ENCODE data around the gene SLC44A2.
"Not testable (repeated sequence)": the region's sequence is repeated elsewhere in the genome, so short reads cannot be mapped to it uniquely, and the experiment has no call there.

The SLC44A2 gene

DNA sequence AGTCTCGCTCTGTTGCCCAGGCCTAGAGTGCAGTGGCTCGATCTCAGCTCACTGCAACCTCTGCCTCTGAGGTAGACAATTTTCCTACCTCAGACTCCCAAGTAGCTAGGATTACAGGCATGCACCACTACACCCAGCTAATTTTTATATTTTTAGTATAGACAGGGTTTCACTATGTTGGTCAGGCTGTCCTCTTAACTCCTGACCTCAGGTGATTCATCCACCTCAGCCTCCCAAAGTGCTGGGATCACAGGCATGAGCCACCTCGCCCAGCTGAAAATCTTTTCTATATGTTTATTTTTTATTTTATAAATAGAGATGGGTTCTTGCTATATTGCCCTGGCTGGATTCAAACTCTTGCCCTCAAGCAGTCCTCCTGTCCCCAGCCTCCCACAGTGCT is 46.6 kb downstream of the SLC44A2 start:
- DNase-seq (ENCODE audit: low read depth); H3K27me3 ChIP-seq (replicated peaks; ENCODE audit: control insufficient read depth, insufficient read depth, low read length); H3K9me3 ChIP-seq (ENCODE audit: control insufficient read depth, low read length); H3K9ac ChIP-seq (ENCODE audit: low read length); H3K4me3 ChIP-seq (ENCODE audit: low read length): not testable (repeated sequence)
- Histone ChIP-seq H3K36me3 (ENCODE audit: control insufficient read depth, insufficient read depth, low read length, severe bottlenecking) (peaks cover 37% of the 10 kb centered on the region), H3K4me1 (ENCODE audit: control insufficient read depth, insufficient read depth, low read length) (peaks cover 23% of the 10 kb centered on the region)

DNA sequence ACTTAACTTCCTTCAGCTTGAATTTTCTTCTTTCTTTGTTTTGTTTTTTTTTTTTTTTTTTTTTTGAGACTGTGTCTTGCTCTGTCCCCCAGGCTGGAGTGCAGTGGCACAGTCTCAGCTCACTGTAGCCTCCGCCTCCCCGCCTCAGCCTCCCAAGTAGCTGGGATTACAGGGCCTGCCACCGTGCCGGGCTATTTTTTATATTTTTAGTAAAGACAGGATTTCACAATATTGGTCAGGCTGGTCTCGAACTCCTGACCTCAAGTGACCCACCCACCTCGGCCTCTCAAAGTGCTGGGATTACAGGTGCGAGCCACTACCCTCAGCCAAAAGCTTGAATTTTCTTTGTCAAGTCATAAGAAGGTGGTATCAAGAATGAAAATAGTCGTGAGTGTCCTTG is 49.9 kb downstream of the SLC44A2 start:
- not testable (repeated sequence) for H3K4me3 ChIP-seq (ENCODE audit: low read length); H3K9me3 ChIP-seq (ENCODE audit: control insufficient read depth, low read length); H3K27me3 ChIP-seq (replicated peaks; ENCODE audit: control insufficient read depth, insufficient read depth, low read length); DNase-seq (ENCODE audit: low read depth); H3K9ac ChIP-seq (ENCODE audit: low read length)
- peaks cover 61% of the 10 kb centered on the region for H3K36me3 ChIP-seq (ENCODE audit: control insufficient read depth, insufficient read depth, low read length, severe bottlenecking)
- H3K4me1 ChIP-seq (ENCODE audit: control insufficient read depth, insufficient read depth, low read length), result peaks cover 15% of the 10 kb centered on the region

DNA sequence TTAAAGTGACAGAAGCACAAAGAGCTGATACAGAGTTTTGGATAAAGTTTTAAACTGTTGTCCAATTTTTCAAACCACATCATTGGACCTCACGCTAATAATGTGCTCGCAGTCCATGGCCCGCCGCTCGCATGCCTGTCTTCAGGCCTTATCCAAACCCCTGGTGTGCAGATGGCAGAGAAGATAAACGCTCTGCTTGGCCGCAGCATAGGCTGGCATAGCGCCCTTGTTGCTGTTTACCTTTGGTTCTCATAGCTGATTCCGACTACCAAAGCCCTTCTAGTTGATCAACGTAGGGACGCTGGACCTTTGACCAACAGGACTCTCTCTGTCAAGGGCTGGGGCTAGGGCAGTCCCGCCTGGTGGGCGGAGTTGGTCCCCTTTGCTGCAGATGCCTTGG is 52.4 kb downstream of the SLC44A2 start:
- DNase-seq (ENCODE audit: low read depth), result no peak
- H3K9me3 ChIP-seq (ENCODE audit: control insufficient read depth, low read length), result no peaks in the 10 kb centered on the region
- no peak overlapping the region for H3K4me3 ChIP-seq (ENCODE audit: low read length)
- H3K9ac ChIP-seq (ENCODE audit: low read length), result no peak overlapping the region
- peaks cover 76% of the 10 kb centered on the region for H3K36me3 ChIP-seq (ENCODE audit: control insufficient read depth, insufficient read depth, low read length, severe bottlenecking)
- H3K4me1 ChIP-seq (ENCODE audit: control insufficient read depth, insufficient read depth, low read length), result peaks cover 3% of the 10 kb centered on the region
- H3K27me3 ChIP-seq (replicated peaks; ENCODE audit: control insufficient read depth, insufficient read depth, low read length), result no peaks in the 10 kb centered on the region

DNA sequence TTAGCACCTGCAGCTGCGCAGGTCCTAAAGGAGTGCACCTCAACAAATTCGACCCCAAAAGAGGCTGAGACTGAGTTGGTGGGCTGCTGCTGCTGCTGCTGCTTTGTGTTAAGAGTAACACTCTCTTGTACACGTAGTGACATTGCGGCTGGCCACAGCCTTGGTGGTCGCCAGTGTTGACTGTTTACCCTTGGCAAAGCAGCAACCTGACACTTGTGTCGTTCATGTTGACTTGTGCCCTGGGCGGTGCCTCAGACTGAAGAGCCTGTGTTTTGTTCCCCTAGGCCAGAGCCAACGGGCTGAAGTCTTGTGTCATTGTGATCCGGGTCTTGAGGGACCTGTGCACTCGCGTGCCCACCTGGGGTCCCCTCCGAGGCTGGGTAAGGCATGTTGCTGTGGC is 53.5 kb downstream of the SLC44A2 start:
- no peak overlapping the region for H3K9ac ChIP-seq (ENCODE audit: low read length)
- H3K27me3 ChIP-seq (replicated peaks; ENCODE audit: control insufficient read depth, insufficient read depth, low read length), result no peaks in the 10 kb centered on the region
- H3K9me3 ChIP-seq (ENCODE audit: control insufficient read depth, low read length), result no peaks in the 10 kb centered on the region
- no peaks in the 10 kb centered on the region for H3K4me1 ChIP-seq (ENCODE audit: control insufficient read depth, insufficient read depth, low read length)
- no peak for DNase-seq (ENCODE audit: low read depth)
- peaks cover 79% of the 10 kb centered on the region for H3K36me3 ChIP-seq (ENCODE audit: control insufficient read depth, insufficient read depth, low read length, severe bottlenecking)
- no peak overlapping the region for H3K4me3 ChIP-seq (ENCODE audit: low read length)

DNA sequence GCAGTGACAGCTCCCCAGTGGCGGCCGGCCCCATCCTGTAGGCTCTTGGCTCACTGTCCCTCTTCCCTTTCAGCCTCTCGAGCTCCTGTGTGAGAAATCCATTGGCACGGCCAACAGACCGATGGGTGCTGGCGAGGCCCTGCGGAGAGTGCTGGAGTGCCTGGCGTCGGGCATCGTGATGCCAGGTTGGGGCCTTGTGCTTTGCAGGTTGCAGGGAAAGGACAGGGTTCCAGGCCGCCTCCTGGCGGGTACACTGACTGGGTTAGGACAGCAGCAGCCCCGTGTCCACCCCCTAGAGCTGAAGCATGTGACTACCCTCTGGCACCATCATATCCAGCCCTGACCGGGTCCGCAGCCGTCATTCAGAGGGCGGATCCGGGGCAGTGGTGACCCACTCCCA is 54.4 kb downstream of the SLC44A2 start:
- peaks cover 88% of the 10 kb centered on the region for H3K36me3 ChIP-seq (ENCODE audit: control insufficient read depth, insufficient read depth, low read length, severe bottlenecking)
- H3K4me3 ChIP-seq (ENCODE audit: low read length), result no peak overlapping the region
- no peak for DNase-seq (ENCODE audit: low read depth)

DNA sequence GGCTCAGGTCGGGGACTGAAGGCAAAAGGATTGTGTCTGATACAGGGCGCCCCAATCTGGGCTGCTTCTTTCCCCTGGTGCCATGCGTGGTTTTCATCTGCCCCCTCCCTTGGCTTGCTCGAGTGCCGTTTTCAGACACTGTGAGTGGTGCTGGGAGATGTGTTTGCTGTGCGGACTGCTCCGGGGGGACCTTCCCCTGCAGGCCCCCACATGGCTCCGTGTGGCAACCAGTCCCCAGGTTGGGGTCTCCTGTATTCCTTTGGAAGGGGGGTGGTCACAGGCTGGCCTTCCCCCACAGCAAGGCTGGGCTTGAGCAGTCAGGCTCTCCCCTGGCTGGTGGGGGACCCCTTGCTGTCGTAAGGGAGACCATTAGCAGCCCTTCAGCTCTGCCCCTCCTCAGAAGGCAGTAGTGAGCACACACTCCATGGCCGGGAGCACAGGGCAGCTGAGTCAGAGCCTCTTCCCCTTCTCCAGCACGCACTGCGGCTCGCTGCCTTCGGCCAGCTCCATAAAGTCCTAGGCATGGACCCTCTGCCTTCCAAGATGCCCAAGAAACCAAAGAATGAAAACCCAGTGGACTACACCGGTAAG is 55.3 kb downstream of the SLC44A2 start:
- Histone ChIP-seq H3K4me3 (ENCODE audit: low read length) (no peak overlapping the region), H3K36me3 (ENCODE audit: control insufficient read depth, insufficient read depth, low read length, severe bottlenecking) (peaks cover 93% of the 10 kb centered on the region), H3K9me3 (ENCODE audit: control insufficient read depth, low read length) (no peaks in the 10 kb centered on the region), H3K4me1 (ENCODE audit: control insufficient read depth, insufficient read depth, low read length) (no peaks in the 10 kb centered on the region), H3K27me3 (replicated peaks; ENCODE audit: control insufficient read depth, insufficient read depth, low read length) (no peaks in the 10 kb centered on the region), H3K9ac (ENCODE audit: low read length) (no peak overlapping the region)
- no peak for DNase-seq (ENCODE audit: low read depth)

More for the DNA sequence above, 54.4 kb downstream of the SLC44A2 start:
- no peaks in the 10 kb centered on the region for H3K9me3 ChIP-seq (ENCODE audit: control insufficient read depth, low read length)
- H3K4me1 ChIP-seq (ENCODE audit: control insufficient read depth, insufficient read depth, low read length), result no peaks in the 10 kb centered on the region
- no peak overlapping the region for H3K9ac ChIP-seq (ENCODE audit: low read length)
- no peaks in the 10 kb centered on the region for H3K27me3 ChIP-seq (replicated peaks; ENCODE audit: control insufficient read depth, insufficient read depth, low read length)

DNA sequence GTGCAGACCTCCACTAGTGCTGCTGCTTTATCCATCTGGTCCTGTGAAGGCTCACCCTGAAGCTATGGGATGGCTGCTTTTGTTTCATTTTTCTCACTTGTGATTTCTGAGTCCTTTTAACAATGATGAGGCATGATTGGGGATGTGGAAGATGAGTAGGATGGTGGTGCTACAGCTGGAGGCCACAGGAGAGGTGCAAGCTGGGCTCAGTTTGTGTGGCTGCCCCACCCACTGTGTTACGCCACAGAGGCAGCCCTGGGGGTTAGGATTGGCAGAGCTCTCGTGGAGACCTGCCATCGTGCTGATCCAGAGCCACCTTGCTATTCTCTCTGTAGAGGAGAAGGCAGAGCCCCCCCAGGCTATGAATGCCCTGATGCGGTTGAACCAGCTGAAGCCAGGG is 56.3 kb downstream of the SLC44A2 start:
- no peaks in the 10 kb centered on the region for H3K9me3 ChIP-seq (ENCODE audit: control insufficient read depth, low read length)
- H3K27me3 ChIP-seq (replicated peaks; ENCODE audit: control insufficient read depth, insufficient read depth, low read length), result no peaks in the 10 kb centered on the region
- H3K4me1 ChIP-seq (ENCODE audit: control insufficient read depth, insufficient read depth, low read length), result peaks cover 4% of the 10 kb centered on the region
- H3K36me3 ChIP-seq (ENCODE audit: control insufficient read depth, insufficient read depth, low read length, severe bottlenecking), result peaks cover 97% of the 10 kb centered on the region
- no peak overlapping the region for H3K4me3 ChIP-seq (ENCODE audit: low read length)
- H3K9ac ChIP-seq (ENCODE audit: low read length), result no peak overlapping the region
- DNase-seq (ENCODE audit: low read depth), result no peak

DNA sequence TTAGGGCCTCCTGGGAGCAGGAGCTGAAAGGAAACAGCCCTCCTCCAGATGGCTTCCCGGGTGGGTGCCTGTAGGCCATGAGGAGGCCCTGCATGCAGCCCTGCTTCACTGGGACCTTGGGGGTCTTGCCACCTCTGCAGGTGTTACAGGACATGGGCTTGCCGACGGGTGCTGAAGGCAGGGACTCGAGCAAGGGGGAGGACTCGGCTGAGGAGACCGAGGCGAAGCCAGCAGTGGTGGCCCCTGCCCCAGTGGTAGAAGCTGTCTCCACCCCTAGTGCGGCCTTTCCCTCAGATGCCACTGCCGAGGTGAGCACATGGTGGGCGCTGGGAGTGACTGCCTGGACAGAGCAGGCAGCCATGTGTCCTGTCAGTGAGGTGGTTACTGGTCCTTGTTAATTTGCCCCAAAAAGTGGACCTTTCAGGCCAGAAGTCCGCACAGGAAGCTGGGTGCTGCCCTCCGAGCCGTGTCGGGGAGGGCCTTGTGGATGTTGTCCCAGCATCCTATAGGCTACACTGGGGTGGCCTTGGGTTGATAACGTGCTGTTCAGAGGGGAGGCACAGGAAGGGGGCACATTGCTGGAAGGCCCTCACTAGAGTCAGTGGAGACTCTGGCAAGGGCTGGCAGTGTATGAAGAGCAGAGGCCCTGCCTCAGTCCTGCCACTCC is 57.2 kb downstream of the SLC44A2 start:
- no peak for DNase-seq (ENCODE audit: low read depth)
- Histone ChIP-seq H3K27me3 (replicated peaks; ENCODE audit: control insufficient read depth, insufficient read depth, low read length) (no peaks in the 10 kb centered on the region), H3K4me3 (ENCODE audit: low read length) (no peak overlapping the region), H3K36me3 (ENCODE audit: control insufficient read depth, insufficient read depth, low read length, severe bottlenecking) (peaks cover 94% of the 10 kb centered on the region), H3K4me1 (ENCODE audit: control insufficient read depth, insufficient read depth, low read length) (peaks cover 6% of the 10 kb centered on the region), H3K9ac (ENCODE audit: low read length) (no peak overlapping the region), H3K9me3 (ENCODE audit: control insufficient read depth, low read length) (no peaks in the 10 kb centered on the region)

DNA sequence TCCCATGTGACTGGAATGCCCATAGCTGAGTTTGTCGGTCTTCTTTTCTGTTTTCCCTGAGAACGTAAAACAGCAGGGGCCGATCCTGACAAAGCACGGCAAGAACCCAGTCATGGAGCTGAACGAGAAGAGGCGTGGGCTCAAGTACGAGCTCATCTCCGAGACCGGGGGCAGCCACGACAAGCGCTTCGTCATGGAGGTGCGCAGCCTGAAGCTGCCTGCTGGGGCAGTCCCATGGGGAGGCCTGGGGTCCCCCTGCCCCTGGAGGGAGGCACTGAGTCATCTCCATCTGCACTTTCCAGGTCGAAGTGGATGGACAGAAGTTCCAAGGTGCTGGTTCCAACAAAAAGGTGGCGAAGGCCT is 57.7 kb downstream of the SLC44A2 start:
- H3K27me3 ChIP-seq (replicated peaks; ENCODE audit: control insufficient read depth, insufficient read depth, low read length), result no peaks in the 10 kb centered on the region
- no peak overlapping the region for H3K9ac ChIP-seq (ENCODE audit: low read length)
- peaks cover 94% of the 10 kb centered on the region for H3K36me3 ChIP-seq (ENCODE audit: control insufficient read depth, insufficient read depth, low read length, severe bottlenecking)
- DNase-seq (ENCODE audit: low read depth), result no peak
- H3K4me1 ChIP-seq (ENCODE audit: control insufficient read depth, insufficient read depth, low read length), result peaks cover 6% of the 10 kb centered on the region
- H3K4me3 ChIP-seq (ENCODE audit: low read length), result no peak overlapping the region
- no peaks in the 10 kb centered on the region for H3K9me3 ChIP-seq (ENCODE audit: control insufficient read depth, low read length)

DNA sequence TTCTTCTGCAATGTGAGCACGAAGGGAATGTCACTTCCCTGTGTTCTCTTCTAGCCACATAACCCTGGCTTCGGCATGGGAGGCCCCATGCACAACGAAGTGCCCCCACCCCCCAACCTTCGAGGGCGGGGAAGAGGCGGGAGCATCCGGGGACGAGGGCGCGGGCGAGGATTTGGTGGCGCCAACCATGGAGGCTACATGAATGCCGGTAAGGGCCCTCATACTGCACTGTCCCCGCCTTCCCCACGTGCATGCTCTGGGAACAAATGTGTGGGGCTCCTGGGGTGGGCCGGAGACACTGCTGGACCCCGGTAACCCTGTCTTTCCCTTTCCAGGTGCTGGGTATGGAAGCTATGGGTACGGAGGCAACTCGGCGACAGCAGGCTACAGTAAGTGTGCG is 58.2 kb downstream of the SLC44A2 start:
- no peak for DNase-seq (ENCODE audit: low read depth)
- Histone ChIP-seq H3K27me3 (replicated peaks; ENCODE audit: control insufficient read depth, insufficient read depth, low read length) (no peaks in the 10 kb centered on the region), H3K36me3 (ENCODE audit: control insufficient read depth, insufficient read depth, low read length, severe bottlenecking) (peaks cover 94% of the 10 kb centered on the region), H3K9ac (ENCODE audit: low read length) (no peak overlapping the region), H3K4me1 (ENCODE audit: control insufficient read depth, insufficient read depth, low read length) (peaks cover 6% of the 10 kb centered on the region), H3K4me3 (ENCODE audit: low read length) (no peak overlapping the region), H3K9me3 (ENCODE audit: control insufficient read depth, low read length) (no peaks in the 10 kb centered on the region)

DNA sequence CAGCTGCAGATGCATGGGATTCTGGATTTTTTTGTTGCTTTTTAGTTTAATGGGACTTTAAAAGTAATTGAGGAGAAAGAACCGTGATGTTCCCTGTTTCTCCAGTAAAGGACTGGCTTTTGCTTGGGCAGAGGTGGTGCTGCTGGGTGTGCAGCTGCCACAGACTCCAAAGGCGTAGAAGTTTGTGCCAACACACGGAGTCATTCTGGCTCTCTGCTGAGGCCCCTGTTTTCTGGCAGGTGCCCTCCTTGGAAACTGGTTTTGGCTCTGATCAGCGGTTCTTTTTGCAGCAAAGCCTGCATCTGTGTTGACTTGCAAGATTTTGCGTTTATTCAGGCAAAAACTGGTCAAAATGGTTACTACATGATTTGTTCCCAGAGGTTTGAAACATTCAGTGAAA is 59.9 kb downstream of the SLC44A2 start:
- Histone ChIP-seq H3K4me1 (ENCODE audit: control insufficient read depth, insufficient read depth, low read length) (peaks cover 13% of the 10 kb centered on the region), H3K4me3 (ENCODE audit: low read length) (no peak overlapping the region), H3K9ac (ENCODE audit: low read length) (no peak overlapping the region), H3K36me3 (ENCODE audit: control insufficient read depth, insufficient read depth, low read length, severe bottlenecking) (peaks cover 94% of the 10 kb centered on the region), H3K9me3 (ENCODE audit: control insufficient read depth, low read length) (no peaks in the 10 kb centered on the region), H3K27me3 (replicated peaks; ENCODE audit: control insufficient read depth, insufficient read depth, low read length) (no peaks in the 10 kb centered on the region)
- no peak for DNase-seq (ENCODE audit: low read depth)

DNA sequence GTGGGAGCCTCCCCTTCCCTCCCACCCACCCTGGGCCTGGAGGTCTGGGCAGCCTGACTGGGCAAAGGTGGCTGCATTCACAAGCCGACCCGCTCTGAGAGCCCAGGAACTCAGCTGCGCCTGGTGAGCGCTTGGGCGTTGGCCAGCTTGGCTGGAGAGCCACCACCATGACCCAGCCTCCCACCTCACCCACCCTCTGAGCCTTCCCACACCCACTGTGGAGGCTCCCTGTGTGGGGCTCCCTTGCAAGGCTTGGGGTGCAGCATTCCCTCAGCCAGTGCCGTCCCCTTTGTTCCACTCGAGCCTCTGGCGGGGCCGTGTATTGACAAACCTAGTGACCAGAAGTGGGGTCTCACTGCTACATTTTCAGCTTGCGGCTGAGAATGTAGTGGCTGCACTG is 60.8 kb downstream of the SLC44A2 start:
- H3K9ac ChIP-seq (ENCODE audit: low read length), result no peak overlapping the region
- no peaks in the 10 kb centered on the region for H3K9me3 ChIP-seq (ENCODE audit: control insufficient read depth, low read length)
- H3K4me3 ChIP-seq (ENCODE audit: low read length), result no peak overlapping the region
- H3K36me3 ChIP-seq (ENCODE audit: control insufficient read depth, insufficient read depth, low read length, severe bottlenecking), result peaks cover 94% of the 10 kb centered on the region
- H3K4me1 ChIP-seq (ENCODE audit: control insufficient read depth, insufficient read depth, low read length), result peaks cover 16% of the 10 kb centered on the region
- no peaks in the 10 kb centered on the region for H3K27me3 ChIP-seq (replicated peaks; ENCODE audit: control insufficient read depth, insufficient read depth, low read length)
- no peak for DNase-seq (ENCODE audit: low read depth)

Measured in adipocyte (in vitro differentiated cells).